HuH-7 (cell line): ENCODE results near the gene OTOR.
A peak's percentile ranks its signal among the peaks of the same experiment; 100 is the strongest.

ENCODE experiments used
- DNase-seq: peaks from one replicate; pipeline ENCODE4 v3.0.0; 2011; ENCODE audit warnings: low spot score

OTOR gene

GRCh38 chr20:16748308-16748900 is at the start of gene OTOR:
TSS of gene OTOR (plus strand) at chr20:16748358. CDS start at chr20:16748402, 44 bp downstream.
- DNase-seq = no peak

- DNase-seq = no peak
These were observed 48.9 kb upstream of the OTOR start for GRCh38 chr20:16699293-16699692.

GRCh38 chr20:16701296-16701695 is 46.9 kb upstream of the OTOR start:
- peak; percentile 25 for DNase-seq

GRCh38 chr20:16703570-16703969 is 44.6 kb upstream of the OTOR start:
- no peak for DNase-seq

GRCh38 chr20:16707674-16708073 is 40.5 kb upstream of the OTOR start:
- no peak for DNase-seq

- DNase-seq = no peak
These were observed 39.6 kb upstream of the OTOR start for GRCh38 chr20:16708602-16709001.

- no peak for DNase-seq
These were observed 39.1 kb upstream of the OTOR start for GRCh38 chr20:16709017-16709416.

GRCh38 chr20:16710781-16711180 is 37.4 kb upstream of the OTOR start:
- no peak for DNase-seq

GRCh38 chr20:16711661-16712258 is 36.4 kb upstream of the OTOR start:
- DNase-seq = no peak

GRCh38 chr20:16712511-16712947 is 35.6 kb upstream of the OTOR start:
- DNase-seq = no peak

- no peak for DNase-seq
These were observed 35.1 kb upstream of the OTOR start for GRCh38 chr20:16713066-16713465.

- no peak for DNase-seq
These were observed 33.9 kb upstream of the OTOR start for GRCh38 chr20:16714242-16714641.

- no peak for DNase-seq
These were observed 33.4 kb upstream of the OTOR start for GRCh38 chr20:16714751-16715150.

GRCh38 chr20:16719421-16719820 is 28.7 kb upstream of the OTOR start:
- no peak for DNase-seq

- DNase-seq = no peak
These were observed 19.1 kb upstream of the OTOR start for GRCh38 chr20:16729080-16729479.

GRCh38 chr20:16729565-16730460 is 18.3 kb upstream of the OTOR start, which contains the start of gene SNRPB2:
TSS of gene SNRPB2 (plus strand) at chr20:16730026. CDS start at chr20:16731703, 1,677 bp downstream.
- DNase-seq = peak; percentile 91

- no peak for DNase-seq
These were observed 15.5 kb upstream of the OTOR start for GRCh38 chr20:16732506-16733152.

GRCh38 chr20:16740365-16741072 is 7.6 kb upstream of the OTOR start:
- DNase-seq = no peak

- DNase-seq = no peak
These were observed 3.9 kb upstream of the OTOR start for GRCh38 chr20:16744178-16744807.

GRCh38 chr20:16745204-16745603 is 3.0 kb upstream of the OTOR start:
- DNase-seq = no peak

- DNase-seq = peak; percentile 17
These were observed 807 bp upstream of the OTOR start for GRCh38 chr20:16747291-16747811.
